Skeletal muscle tissue (tissue), 4 donors: ENCODE measurements around the gene UROC1. TPM values are rescaled to one million over a fixed set of nuclear protein-coding genes. Genes with fewer than 3 reads are reported as not detected.

Source experiments
- H3K27ac ChIP-seq: one replicate; pipeline ENCODE4 v1.7.0; 2013; ENCODE audit warnings: mild to moderate bottlenecking, low read depth, low read length, inconsistent platforms
- H3K27me3 ChIP-seq, 3 donors: one replicate each; pipeline ENCODE4 v1.7.0; 2013; ENCODE audit warnings: low read length in 3 of 3; ENCODE audit not compliant: control insufficient read depth in 3 of 3, insufficient read depth in 3 of 3
- H3K36me3 ChIP-seq, 3 donors: one replicate each; pipeline ENCODE4 v1.7.0; 2013; ENCODE audit warnings: low read length in 3 of 3; ENCODE audit not compliant: control insufficient read depth in 3 of 3, insufficient read depth in 3 of 3
- H3K4me1 ChIP-seq, 3 donors: one replicate each; pipeline ENCODE4 v1.7.0; 2013; ENCODE audit warnings: low read length in 3 of 3, mild to moderate bottlenecking in 3 of 3; ENCODE audit not compliant: control insufficient read depth in 3 of 3, insufficient read depth in 3 of 3
- H3K4me3 ChIP-seq, 3 donors: one replicate each; pipeline ENCODE4 v1.7.0; 2013; ENCODE audit warnings: low read length in 3 of 3
- H3K9ac ChIP-seq, 3 donors: one replicate each; pipeline ENCODE4 v1.7.0; 2013; ENCODE audit warnings: low read length in 3 of 3, mild to moderate bottlenecking in 3 of 3, moderate library complexity in 2 of 3, low read depth in 1 of 3
- H3K9me3 ChIP-seq, 3 donors: one replicate each; pipeline ENCODE4 v1.7.0; 2013; ENCODE audit warnings: low read length in 3 of 3; ENCODE audit not compliant: control insufficient read depth in 3 of 3
- total RNA-seq: library from RNA; depleted of rRNA; stranded (reverse); fragments of >200 nt; gene quantifications from one replicate; pipeline ENCODE4 v1.2.3, GENCODE V29; 2014
- donor health status: Osteomylitis.

Gene UROC1
- total RNA-seq, 1 donor from 2014 or later, result not detected

DNA sequence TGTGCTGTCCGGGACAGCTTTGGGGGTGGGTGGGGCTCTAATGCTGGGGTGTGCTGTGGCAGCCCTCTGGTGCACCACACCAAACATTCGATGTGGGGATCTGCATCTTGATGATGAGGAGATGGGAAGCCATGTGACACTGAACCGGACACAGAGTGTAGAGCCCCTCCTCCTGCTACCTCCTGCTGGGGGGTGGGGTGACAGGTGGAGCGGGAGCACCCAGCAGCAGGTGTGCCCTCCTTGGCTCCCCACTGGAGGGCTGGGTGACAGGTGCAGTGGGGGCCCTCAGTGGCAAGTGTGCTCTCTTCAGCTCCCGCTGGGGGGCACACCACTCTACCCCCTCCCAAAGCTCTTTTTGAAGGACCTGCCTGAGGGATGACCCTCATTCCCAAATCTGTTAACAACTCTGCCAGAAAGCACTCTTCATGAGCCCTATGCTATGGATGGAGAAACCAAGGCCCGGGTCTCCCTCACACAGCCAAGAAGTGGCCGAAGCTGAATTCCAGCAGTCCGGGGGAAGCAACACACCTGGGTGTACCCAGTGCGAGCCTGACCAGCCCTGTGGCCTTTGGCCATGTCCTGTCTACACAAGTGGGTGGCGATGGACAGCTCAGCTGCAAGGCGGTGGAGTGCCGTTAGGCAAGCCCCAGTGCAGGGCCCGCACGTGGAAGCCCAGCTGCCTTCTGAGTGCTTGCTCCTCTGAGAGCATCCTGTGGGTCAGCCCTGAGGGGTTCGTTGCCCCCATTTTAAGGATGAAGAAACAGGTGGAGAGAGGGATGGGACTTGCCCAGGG, 609 bp upstream of the UROC1 start:
- Histone ChIP-seq H3K9me3 (no peaks in the 10 kb centered on the region), H3K27me3 (peaks cover 0 to 10% (median 3%) of the 10 kb centered on the region in 3 donors), H3K27ac (no peak overlapping the region), H3K4me1 (peaks cover 0 to 3% (median 2%) of the 10 kb centered on the region in 3 donors), H3K4me3 (no peak overlapping the region), H3K9ac (no peak overlapping the region), H3K36me3 (no peaks in the 10 kb centered on the region)

DNA sequence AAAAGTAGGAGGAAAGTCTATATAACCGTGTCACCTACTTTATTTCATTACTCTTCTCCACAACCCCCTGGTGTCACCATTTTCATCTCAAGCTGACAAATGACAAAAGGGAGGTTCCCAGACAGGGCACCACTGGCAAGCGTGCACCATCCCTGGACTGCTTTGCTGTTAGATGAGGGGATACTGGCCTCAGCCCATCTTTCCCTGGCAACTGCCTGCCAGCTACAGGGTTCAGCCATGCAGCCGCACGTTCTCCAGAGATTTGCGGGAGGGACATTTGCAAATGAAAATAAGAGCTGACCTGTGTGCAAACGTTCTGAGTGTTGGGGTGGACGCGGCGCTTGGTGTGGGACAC, 660 bp downstream of the UROC1 start:
- H3K27ac ChIP-seq, result no peak overlapping the region
- H3K4me3 ChIP-seq, result no peak overlapping the region
- H3K9me3 ChIP-seq, result no peaks in the 10 kb centered on the region
- no peak overlapping the region for H3K9ac ChIP-seq
- H3K4me1 ChIP-seq, result peaks cover 0 to 10% (median 2%) of the 10 kb centered on the region in 3 donors
- no peaks in the 10 kb centered on the region for H3K36me3 ChIP-seq
- peaks cover 0 to 3% (median 3%) of the 10 kb centered on the region in 3 donors for H3K27me3 ChIP-seq

DNA sequence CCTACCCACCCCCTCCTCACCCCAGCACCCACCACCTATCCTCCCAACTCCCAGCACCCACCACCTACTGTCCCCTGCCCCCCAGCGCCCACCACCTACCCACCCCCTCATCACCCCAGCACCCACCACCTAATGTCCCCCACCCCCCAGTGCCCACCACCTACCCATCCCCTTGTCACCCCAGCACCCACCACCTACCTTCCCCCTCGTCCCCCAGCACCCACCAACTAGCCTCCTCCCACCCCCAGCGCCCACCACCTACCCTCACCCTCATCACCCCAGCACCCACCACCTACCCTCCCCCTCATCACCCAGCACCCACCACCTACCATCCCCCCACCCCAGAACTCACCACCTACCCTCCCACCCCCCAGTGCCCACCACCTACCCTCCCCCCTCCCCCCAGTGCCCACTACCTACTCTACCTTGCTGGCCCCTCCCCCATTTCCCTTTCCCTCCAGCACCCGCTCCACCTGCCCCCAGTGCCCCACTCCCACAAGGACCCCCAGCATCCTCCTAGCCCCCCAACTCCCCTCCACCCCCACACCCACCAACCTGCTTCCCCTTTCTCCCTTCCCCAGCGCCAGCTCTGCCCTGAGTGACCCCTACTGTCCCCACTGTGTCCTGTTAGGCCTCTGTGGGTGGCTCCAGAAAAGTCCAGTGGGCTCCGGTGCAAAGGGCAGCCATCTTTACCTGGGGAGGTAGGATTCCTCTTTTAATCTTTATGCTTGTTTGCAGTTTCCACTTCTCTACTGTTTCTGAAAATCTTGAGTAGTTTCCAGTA, 1.2 kb downstream of the UROC1 start:
- no peak overlapping the region for H3K9ac ChIP-seq
- H3K27me3 ChIP-seq, result peaks cover 0 to 3% (median 3%) of the 10 kb centered on the region in 3 donors
- H3K9me3 ChIP-seq, result no peaks in the 10 kb centered on the region
- no peaks in the 10 kb centered on the region for H3K36me3 ChIP-seq
- no peak overlapping the region for H3K27ac ChIP-seq
- H3K4me1 ChIP-seq, result peaks cover 0 to 11% (median 2%) of the 10 kb centered on the region in 3 donors
- H3K4me3 ChIP-seq, result no peak overlapping the region

DNA sequence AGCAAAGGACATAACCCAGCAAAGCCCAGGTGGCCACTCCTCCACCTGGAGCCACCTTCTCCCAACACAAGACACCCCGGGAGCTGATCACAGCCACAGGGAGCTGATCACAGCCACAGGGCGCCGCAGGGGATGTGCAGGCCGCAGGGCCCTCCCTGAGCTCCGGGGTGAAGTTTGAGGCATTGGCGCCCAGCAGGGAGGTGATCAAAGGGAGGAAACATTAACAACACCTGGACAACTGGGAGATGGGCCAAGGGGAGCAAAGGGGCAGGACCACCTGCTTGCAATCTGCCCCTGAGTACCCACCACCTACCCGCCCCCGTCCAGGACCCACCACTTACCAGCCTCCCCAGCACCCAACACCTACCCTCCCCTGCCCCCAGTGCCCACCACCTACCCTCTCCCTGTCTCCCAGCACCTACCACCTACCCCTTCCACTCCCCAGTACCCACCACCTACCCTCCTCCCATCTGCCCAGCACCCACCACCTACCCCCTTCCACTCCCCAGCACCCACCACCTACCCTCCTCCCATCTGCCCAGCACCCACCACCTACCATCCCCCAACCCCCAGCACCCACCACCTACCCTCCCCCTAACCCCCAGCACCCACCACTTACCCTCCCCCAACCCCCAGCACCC, 2.4 kb downstream of the UROC1 start:
- Histone ChIP-seq H3K4me1 (peaks cover 0 to 11% (median 2%) of the 10 kb centered on the region in 3 donors), H3K9ac (no peak overlapping the region), H3K4me3 (no peak overlapping the region), H3K27me3 (peaks cover 0 to 3% (median 3%) of the 10 kb centered on the region in 3 donors), H3K27ac (no peak overlapping the region), H3K36me3 (no peaks in the 10 kb centered on the region), H3K9me3 (no peaks in the 10 kb centered on the region)

DNA sequence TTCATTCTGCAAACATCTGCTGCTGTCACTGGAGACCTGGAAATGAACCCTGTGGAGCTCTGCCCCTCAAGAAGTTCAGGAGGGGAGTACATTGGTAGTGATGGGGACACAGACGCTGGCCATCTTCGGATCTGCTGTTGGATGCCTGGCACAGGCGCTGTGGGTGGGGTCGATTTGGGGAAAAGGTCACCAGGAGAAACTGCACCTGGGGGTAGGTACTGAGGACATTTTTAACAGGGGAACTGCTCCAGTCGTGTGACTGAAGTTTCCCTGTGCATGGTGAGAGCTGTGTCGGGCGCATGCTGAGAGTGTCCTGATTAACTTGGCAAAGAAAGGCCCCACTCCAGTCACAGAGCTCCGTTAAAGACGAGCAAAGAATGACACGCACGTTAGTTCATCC, 3.4 kb downstream of the UROC1 start:
- no peak overlapping the region for H3K4me3 ChIP-seq
- no peak overlapping the region for H3K27ac ChIP-seq
- H3K36me3 ChIP-seq, result no peaks in the 10 kb centered on the region
- H3K9me3 ChIP-seq, result no peaks in the 10 kb centered on the region
- no peak overlapping the region for H3K9ac ChIP-seq
- H3K27me3 ChIP-seq, result peaks cover 0 to 3% (median 0%) of the 10 kb centered on the region in 3 donors
- H3K4me1 ChIP-seq, result peaks cover 0 to 11% (median 2%) of the 10 kb centered on the region in 3 donors

DNA sequence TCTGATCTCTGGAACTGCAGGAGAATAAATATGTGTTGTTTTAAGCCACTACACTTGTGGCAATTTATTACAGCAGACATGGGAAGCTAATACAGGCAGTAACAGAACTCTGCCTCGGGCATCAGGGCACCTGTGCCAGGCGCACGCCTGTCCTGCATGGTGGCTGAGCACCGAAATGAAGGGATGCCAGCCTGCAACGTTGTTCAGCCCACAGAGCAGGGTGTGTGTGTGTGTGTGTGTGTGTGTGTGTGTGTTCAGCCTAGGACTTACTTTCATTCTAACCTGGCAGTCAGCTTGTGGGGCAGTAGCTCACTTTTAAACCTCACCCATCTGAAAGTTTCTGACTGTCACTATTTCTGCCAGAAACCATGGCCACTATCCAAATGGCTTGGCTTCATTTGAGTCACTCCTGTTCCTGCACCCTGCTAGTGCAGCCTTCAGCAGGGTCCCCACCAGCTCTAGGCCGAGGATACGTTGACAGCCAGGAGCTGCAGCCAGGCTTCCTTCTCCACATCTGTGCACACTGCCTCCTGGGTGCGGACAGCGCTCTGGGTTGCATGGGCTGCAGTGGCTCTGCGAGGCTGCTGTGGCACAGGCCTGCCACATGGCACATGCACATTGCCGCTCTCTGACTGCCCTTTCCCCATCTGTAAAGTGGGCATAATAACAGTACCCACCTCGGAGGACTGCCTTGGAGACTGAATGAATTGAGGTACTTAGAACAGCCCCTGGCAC, 4.5 kb downstream of the UROC1 start:
- Histone ChIP-seq H3K36me3 (no peaks in the 10 kb centered on the region), H3K4me1 (peaks cover 0 to 11% (median 2%) of the 10 kb centered on the region in 3 donors), H3K9ac (no peak overlapping the region), H3K9me3 (no peaks in the 10 kb centered on the region), H3K27me3 (no peaks in the 10 kb centered on the region), H3K4me3 (no peak overlapping the region), H3K27ac (no peak overlapping the region)

DNA sequence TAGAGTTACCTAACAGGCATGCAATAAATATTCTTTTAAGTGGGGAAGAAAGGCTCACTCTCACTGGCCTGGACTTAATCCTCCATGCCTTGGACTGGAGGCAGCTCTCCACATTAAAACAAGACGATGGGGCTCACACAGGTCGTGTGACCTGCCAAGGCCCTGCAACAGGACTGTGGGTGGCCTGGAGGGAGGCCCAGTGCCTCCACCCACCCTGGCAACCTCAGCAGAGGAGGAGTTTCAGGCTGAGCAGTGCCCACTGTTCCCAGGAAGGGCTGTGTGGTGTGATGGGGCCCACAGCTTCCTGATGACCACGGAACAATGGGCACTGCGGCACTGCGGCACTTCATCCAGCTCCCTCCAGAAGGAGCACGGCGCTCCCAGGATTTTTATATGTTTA, 5.5 kb downstream of the UROC1 start:
- H3K27me3 ChIP-seq, result no peaks in the 10 kb centered on the region
- H3K4me3 ChIP-seq, result no peak overlapping the region
- peaks cover 0 to 11% (median 2%) of the 10 kb centered on the region in 3 donors for H3K4me1 ChIP-seq
- no peaks in the 10 kb centered on the region for H3K36me3 ChIP-seq
- no peak overlapping the region for H3K9ac ChIP-seq
- H3K9me3 ChIP-seq, result no peaks in the 10 kb centered on the region
- no peak overlapping the region for H3K27ac ChIP-seq

DNA sequence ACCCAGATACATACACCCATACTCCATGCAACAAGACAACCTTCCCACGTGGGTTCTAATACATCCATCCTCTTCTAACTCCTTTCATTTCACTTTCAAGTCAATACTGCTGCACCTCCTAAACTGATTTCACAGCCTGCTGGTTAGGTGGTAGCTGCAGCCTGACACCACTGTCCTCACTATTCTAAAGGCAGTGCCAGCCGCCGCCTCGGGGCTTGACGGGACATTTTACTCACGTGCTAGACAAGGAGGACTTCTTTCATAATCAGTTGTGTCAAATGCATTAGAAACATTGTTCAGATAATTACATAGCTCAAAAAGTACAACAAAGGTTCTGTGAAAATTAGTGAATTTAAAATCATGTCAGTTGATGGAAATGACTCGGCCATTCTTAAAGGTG, 6.3 kb downstream of the UROC1 start:
- no peak overlapping the region for H3K27ac ChIP-seq
- H3K4me1 ChIP-seq, result peaks cover 0 to 11% (median 2%) of the 10 kb centered on the region in 3 donors
- no peaks in the 10 kb centered on the region for H3K27me3 ChIP-seq
- no peaks in the 10 kb centered on the region for H3K36me3 ChIP-seq
- H3K9ac ChIP-seq, result no peak overlapping the region
- H3K9me3 ChIP-seq, result no peaks in the 10 kb centered on the region
- no peak overlapping the region for H3K4me3 ChIP-seq

DNA sequence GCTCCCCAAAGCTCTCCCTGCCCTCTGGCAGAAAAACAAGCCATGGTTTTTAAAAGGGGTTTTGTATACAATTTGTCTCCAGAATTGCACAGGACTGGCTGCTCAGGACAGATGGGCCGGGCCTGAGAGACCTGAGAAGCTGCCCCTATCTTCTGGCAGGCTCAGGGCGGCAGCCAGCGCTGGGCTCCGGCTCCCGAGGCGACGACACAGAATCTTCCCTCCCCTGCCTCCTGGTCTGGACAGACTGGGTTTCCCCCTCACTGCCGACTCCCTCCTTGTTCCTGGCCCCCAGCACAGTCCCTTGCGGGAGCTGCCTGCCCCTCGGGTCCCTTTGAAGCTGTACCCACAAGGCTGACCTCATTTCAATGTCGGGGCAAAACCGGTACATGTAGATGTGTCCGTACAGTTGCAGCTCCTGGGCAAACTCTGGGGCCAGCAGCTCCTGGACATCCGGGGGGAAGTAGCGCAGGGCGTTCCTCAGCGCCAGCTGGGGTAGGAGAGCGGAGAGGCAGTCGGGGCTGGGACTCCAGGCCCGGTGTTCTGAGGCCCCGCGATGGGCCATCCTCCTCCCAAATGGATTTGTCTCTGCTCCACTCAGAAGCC, 7.2 kb downstream of the UROC1 start:
- Histone ChIP-seq H3K27ac (no peak overlapping the region), H3K4me3 (no peak overlapping the region), H3K9me3 (no peaks in the 10 kb centered on the region), H3K27me3 (no peaks in the 10 kb centered on the region), H3K4me1 (peaks cover 0 to 11% (median 2%) of the 10 kb centered on the region in 3 donors), H3K36me3 (no peaks in the 10 kb centered on the region), H3K9ac (no peak overlapping the region)
